ENCODE data around the gene RNF223.

RNF223 gene

GRCh38 chr1:1090424-1091343 is 16.6 kb upstream of the RNF223 start:
- Histone ChIP-seq H3K4me1 (ENCODE audit: control insufficient read depth, low read depth, low read length) (no peaks in the 10 kb centered on the region), H3K4me2 (ENCODE audit: low read length) (no peak overlapping the region), H2AK5ac (ENCODE audit: low read length) (no peak overlapping the region), H2BK5ac (ENCODE audit: low read length) (no peak overlapping the region), H3K36me3 (ENCODE audit: control insufficient read depth, insufficient read depth, low read length) (no peaks in the 10 kb centered on the region), H2BK120ac (ENCODE audit: low read depth, low read length) (no peak overlapping the region), H3K27me3 (ENCODE audit: insufficient read depth, low read length, poor library complexity) (no peaks in the 10 kb centered on the region), H3K9ac (ENCODE audit: low read length) (no peak overlapping the region), H4K5ac (ENCODE audit: low read length) (no peak overlapping the region), H3K4ac (ENCODE audit: low read depth, low read length) (no peak overlapping the region), H3K79me1 (ENCODE audit: low read length) (no peaks in the 10 kb centered on the region), H3K79me2 (ENCODE audit: control insufficient read depth, insufficient read depth, low read length) (no peaks in the 10 kb centered on the region), H3K23ac (ENCODE audit: low read length) (no peak overlapping the region), H2BK15ac (replicated peaks; ENCODE audit: low read depth) (no peak overlapping the region), H3K4me3 (ENCODE audit: low read length) (no peak overlapping the region), H3K18ac (ENCODE audit: low read length) (no peak overlapping the region), H3K56ac (ENCODE audit: low read length) (no peak overlapping the region), H3K27ac (ENCODE audit: low read depth, low read length) (no peak overlapping the region), H4K8ac (ENCODE audit: low read depth, low read length) (no peak overlapping the region)
- WGBS (ENCODE audit: extremely low coverage, insufficient coverage, low lambda C conversion rate), result no CpG with 5 or more reads among the region's 45 CpGs
- DNase-seq, result no peak

GRCh38 chr1:1089731-1090423 is 15.8 kb upstream of the RNF223 start:
- Histone ChIP-seq H3K23ac (ENCODE audit: low read length) (no peak overlapping the region), H3K4ac (ENCODE audit: low read depth, low read length) (no peak overlapping the region), H4K5ac (ENCODE audit: low read length) (no peak overlapping the region), H2BK5ac (ENCODE audit: low read length) (no peak overlapping the region), H3K56ac (ENCODE audit: low read length) (no peak overlapping the region), H3K27ac (ENCODE audit: low read depth, low read length) (no peak overlapping the region), H3K79me2 (ENCODE audit: control insufficient read depth, insufficient read depth, low read length) (no peaks in the 10 kb centered on the region), H3K4me1 (ENCODE audit: control insufficient read depth, low read depth, low read length) (no peaks in the 10 kb centered on the region), H3K18ac (ENCODE audit: low read length) (no peak overlapping the region), H4K8ac (ENCODE audit: low read depth, low read length) (no peak overlapping the region), H2BK15ac (replicated peaks; ENCODE audit: low read depth) (no peak overlapping the region), H3K9ac (ENCODE audit: low read length) (no peak overlapping the region), H3K36me3 (ENCODE audit: control insufficient read depth, insufficient read depth, low read length) (no peaks in the 10 kb centered on the region), H3K4me3 (ENCODE audit: low read length) (no peak overlapping the region), H2BK120ac (ENCODE audit: low read depth, low read length) (no peak overlapping the region), H3K4me2 (ENCODE audit: low read length) (no peak overlapping the region), H3K27me3 (ENCODE audit: insufficient read depth, low read length, poor library complexity) (no peaks in the 10 kb centered on the region), H3K79me1 (ENCODE audit: low read length) (no peaks in the 10 kb centered on the region), H2AK5ac (ENCODE audit: low read length) (no peak overlapping the region)
- DNase-seq, result no peak
- WGBS (ENCODE audit: extremely low coverage, insufficient coverage, low lambda C conversion rate), result no CpG with 5 or more reads among the region's 22 CpGs

GRCh38 chr1:1088801-1089680 is 14.9 kb upstream of the RNF223 start:
- Histone ChIP-seq H3K79me2 (ENCODE audit: control insufficient read depth, insufficient read depth, low read length) (no peaks in the 10 kb centered on the region), H3K4me2 (ENCODE audit: low read length) (no peak overlapping the region), H3K27me3 (ENCODE audit: insufficient read depth, low read length, poor library complexity) (no peaks in the 10 kb centered on the region), H3K4ac (ENCODE audit: low read depth, low read length) (no peak overlapping the region), H2AK5ac (ENCODE audit: low read length) (no peak overlapping the region), H3K36me3 (ENCODE audit: control insufficient read depth, insufficient read depth, low read length) (no peaks in the 10 kb centered on the region), H3K27ac (ENCODE audit: low read depth, low read length) (no peak overlapping the region), H4K8ac (ENCODE audit: low read depth, low read length) (no peak overlapping the region), H2BK5ac (ENCODE audit: low read length) (no peak overlapping the region), H3K79me1 (ENCODE audit: low read length) (no peaks in the 10 kb centered on the region), H2BK15ac (replicated peaks; ENCODE audit: low read depth) (no peak overlapping the region), H3K9ac (ENCODE audit: low read length) (no peak overlapping the region), H2BK120ac (ENCODE audit: low read depth, low read length) (no peak overlapping the region), H3K18ac (ENCODE audit: low read length) (no peak overlapping the region), H3K56ac (ENCODE audit: low read length) (no peak overlapping the region), H3K4me1 (ENCODE audit: control insufficient read depth, low read depth, low read length) (no peaks in the 10 kb centered on the region), H4K5ac (ENCODE audit: low read length) (no peak overlapping the region), H3K4me3 (ENCODE audit: low read length) (no peak overlapping the region), H3K23ac (ENCODE audit: low read length) (no peak overlapping the region)
- DNase-seq, result no peak
- no CpG with 5 or more reads among the region's 46 CpGs for WGBS (ENCODE audit: extremely low coverage, insufficient coverage, low lambda C conversion rate)

- Histone ChIP-seq H4K8ac (ENCODE audit: low read depth, low read length) (no peak overlapping the region), H3K4ac (ENCODE audit: low read depth, low read length) (no peak overlapping the region), H3K79me2 (ENCODE audit: control insufficient read depth, insufficient read depth, low read length) (no peaks in the 10 kb centered on the region), H2BK15ac (replicated peaks; ENCODE audit: low read depth) (no peak overlapping the region), H2BK120ac (ENCODE audit: low read depth, low read length) (no peak overlapping the region), H3K56ac (ENCODE audit: low read length) (no peak overlapping the region), H3K27me3 (ENCODE audit: insufficient read depth, low read length, poor library complexity) (no peaks in the 10 kb centered on the region), H3K4me3 (ENCODE audit: low read length) (no peak overlapping the region), H3K4me1 (ENCODE audit: control insufficient read depth, low read depth, low read length) (no peaks in the 10 kb centered on the region), H3K9ac (ENCODE audit: low read length) (no peak overlapping the region), H4K5ac (ENCODE audit: low read length) (no peak overlapping the region), H3K27ac (ENCODE audit: low read depth, low read length) (no peak overlapping the region), H3K79me1 (ENCODE audit: low read length) (no peaks in the 10 kb centered on the region), H2AK5ac (ENCODE audit: low read length) (no peak overlapping the region), H3K36me3 (ENCODE audit: control insufficient read depth, insufficient read depth, low read length) (no peaks in the 10 kb centered on the region), H2BK5ac (ENCODE audit: low read length) (no peak overlapping the region), H3K4me2 (ENCODE audit: low read length) (no peak overlapping the region), H3K23ac (ENCODE audit: low read length) (no peak overlapping the region), H3K18ac (ENCODE audit: low read length) (no peak overlapping the region)
- no CpG with 5 or more reads among the region's 39 CpGs for WGBS (ENCODE audit: extremely low coverage, insufficient coverage, low lambda C conversion rate)
- no peak for DNase-seq
Measured at GRCh38 chr1:1088029-1088800, 14.1 kb upstream of the RNF223 start.

- Histone ChIP-seq H3K4ac (ENCODE audit: low read depth, low read length) (no peak overlapping the region), H3K79me2 (ENCODE audit: control insufficient read depth, insufficient read depth, low read length) (no peaks in the 10 kb centered on the region), H3K9ac (ENCODE audit: low read length) (no peak overlapping the region), H2AK5ac (ENCODE audit: low read length) (no peak overlapping the region), H3K4me1 (ENCODE audit: control insufficient read depth, low read depth, low read length) (no peaks in the 10 kb centered on the region), H3K27me3 (ENCODE audit: insufficient read depth, low read length, poor library complexity) (no peaks in the 10 kb centered on the region), H3K36me3 (ENCODE audit: control insufficient read depth, insufficient read depth, low read length) (no peaks in the 10 kb centered on the region), H2BK15ac (replicated peaks; ENCODE audit: low read depth) (no peak overlapping the region), H3K18ac (ENCODE audit: low read length) (no peak overlapping the region), H3K56ac (ENCODE audit: low read length) (no peak overlapping the region), H3K79me1 (ENCODE audit: low read length) (no peaks in the 10 kb centered on the region), H2BK120ac (ENCODE audit: low read depth, low read length) (no peak overlapping the region), H3K27ac (ENCODE audit: low read depth, low read length) (no peak overlapping the region), H3K4me3 (ENCODE audit: low read length) (no peak overlapping the region), H4K5ac (ENCODE audit: low read length) (no peak overlapping the region), H3K4me2 (ENCODE audit: low read length) (no peak overlapping the region), H3K23ac (ENCODE audit: low read length) (no peak overlapping the region), H2BK5ac (ENCODE audit: low read length) (no peak overlapping the region), H4K8ac (ENCODE audit: low read depth, low read length) (no peak overlapping the region)
- no CpG with 5 or more reads among the region's 38 CpGs for WGBS (ENCODE audit: extremely low coverage, insufficient coverage, low lambda C conversion rate)
- DNase-seq, result no peak
Measured at GRCh38 chr1:1087351-1088028, 13.4 kb upstream of the RNF223 start.

Measured in mesendoderm (in vitro differentiated cells).